HG02642 (cell line): ENCODE results near the gene AHI1.

Experiments used
- ATAC-seq: cut with Tn5 transposase; IDR thresholded peaks from one replicate; pipeline ENCODE4 v1.9.1; 2021; ENCODE audit warnings: mild to moderate bottlenecking; ENCODE audit not compliant: unreplicated experiment, poor library complexity

Gene AHI1

GRCh38 chr6:135464634-135465033 lies 32.9 kb downstream of the AHI1 start:
- peak; percentile 70 for ATAC-seq

GRCh38 chr6:135461208-135461607 lies 36.3 kb downstream of the AHI1 start:
- ATAC-seq: no peak

- ATAC-seq: no peak
These were observed 39.5 kb downstream of the AHI1 start for GRCh38 chr6:135458051-135458450.

GRCh38 chr6:135451617-135452190 lies 45.8 kb downstream of the AHI1 start:
- no peak for ATAC-seq

- no peak for ATAC-seq
These were observed 48.3 kb downstream of the AHI1 start for GRCh38 chr6:135449246-135449645.

GRCh38 chr6:135440087-135440792 lies 57.3 kb downstream of the AHI1 start:
- peak; percentile 68 for ATAC-seq

GRCh38 chr6:135439549-135439948 lies 58.0 kb downstream of the AHI1 start:
- ATAC-seq: no peak

GRCh38 chr6:135438907-135439535 lies 58.5 kb downstream of the AHI1 start:
- ATAC-seq: peak; percentile 50

GRCh38 chr6:135434991-135435390 lies 62.5 kb downstream of the AHI1 start:
- ATAC-seq: no peak

- no peak for ATAC-seq
These were observed 63.4 kb downstream of the AHI1 start for GRCh38 chr6:135434095-135434494.

- no peak for ATAC-seq
These were observed 69.5 kb downstream of the AHI1 start for GRCh38 chr6:135428078-135428477.

GRCh38 chr6:135426833-135427232 lies 70.7 kb downstream of the AHI1 start:
- ATAC-seq: no peak

- ATAC-seq: no peak
These were observed 73.2 kb downstream of the AHI1 start for GRCh38 chr6:135424385-135424784.

GRCh38 chr6:135423649-135424128 lies 73.9 kb downstream of the AHI1 start:
- peak; percentile 82 for ATAC-seq

GRCh38 chr6:135419162-135419561 lies 78.4 kb downstream of the AHI1 start:
- ATAC-seq: no peak

- ATAC-seq: no peak
These were observed 79.3 kb downstream of the AHI1 start for GRCh38 chr6:135418040-135418760.

- ATAC-seq: no peak
These were observed 84.8 kb downstream of the AHI1 start for GRCh38 chr6:135412761-135413160.

GRCh38 chr6:135411849-135412248 lies 85.7 kb downstream of the AHI1 start:
- ATAC-seq: no peak

GRCh38 chr6:135411339-135411738 lies 86.2 kb downstream of the AHI1 start:
- ATAC-seq: no peak

- ATAC-seq: no peak
These were observed 86.7 kb downstream of the AHI1 start for GRCh38 chr6:135410856-135411255.

- ATAC-seq: no peak
These were observed 94.0 kb downstream of the AHI1 start for GRCh38 chr6:135403584-135403983.
